Immature natural killer cell (primary cell): ENCODE results near the gene ACTR5. TPM values are rescaled to one million over a fixed set of nuclear protein-coding genes. Genes with fewer than 3 reads are reported as not detected.
A peak's percentile ranks its signal among the peaks of the same experiment; 100 is the strongest.

Source experiments
- DNase-seq, 3 donors: peaks; one replicate each; pipeline ENCODE4 v3.0.0; 2022; ENCODE audit warnings: mixed read lengths in 1 of 3
- H3K27ac Mint-ChIP-seq, 6 donors: one replicate each; pipeline ENCODE4 v1.8.0; 2020; ENCODE audit warnings: mixed read lengths in 6 of 6, mild to moderate bottlenecking in 5 of 6, inconsistent platforms in 4 of 6, moderate library complexity in 3 of 6
- H3K27me3 Mint-ChIP-seq, 3 donors: one replicate each; pipeline ENCODE4 v1.8.0; 2020 to 2021; ENCODE audit warnings: low read depth in 3 of 3, mild to moderate bottlenecking in 3 of 3, mixed read lengths in 3 of 3, moderate library complexity in 3 of 3, inconsistent platforms in 1 of 3
- H3K36me3 Mint-ChIP-seq, 3 donors: one replicate each; pipeline ENCODE4 v1.8.0; 2020; ENCODE audit warnings: mixed read lengths in 3 of 3, inconsistent platforms in 2 of 3, mild to moderate bottlenecking in 2 of 3
- H3K4me1 Mint-ChIP-seq, 2 donors: one replicate each; pipeline ENCODE4 v1.8.0; 2020; ENCODE audit warnings: inconsistent platforms in 2 of 2, mild to moderate bottlenecking in 2 of 2, mixed read lengths in 2 of 2, moderate library complexity in 1 of 2
- H3K4me3 Mint-ChIP-seq, 5 donors: one replicate each; pipeline ENCODE4 v1.8.0; 2020; ENCODE audit warnings: mild to moderate bottlenecking in 5 of 5, mixed read lengths in 5 of 5, inconsistent platforms in 3 of 5, moderate library complexity in 3 of 5
- H3K9me3 Mint-ChIP-seq, 6 donors: one replicate each; pipeline ENCODE4 v1.8.0; 2020; ENCODE audit warnings: mild to moderate bottlenecking in 6 of 6, mixed read lengths in 6 of 6, inconsistent platforms in 4 of 6, moderate library complexity in 3 of 6
- polyA plus RNA-seq, 3 donors: library from polyadenylated mRNA; unstranded; fragments of 300-500 nt; fragmentation: Illumina TruSeq; gene quantifications; one replicate each; pipeline ENCODE4 v1.2.3, GENCODE V29; 2021

Gene ACTR5
- polyA plus RNA-seq = 10 to 100 TPM in 1 of 3 donors, 1 to 10 TPM in 2; 8.0 to 11.1 (median 8.7) TPM

GRCh38 chr20:38748097-38748860 is at the start of gene ACTR5:
Gene ACTR5, plus strand, starts transcription at chr20:38748460. Its CDS starts 19 bp downstream, at chr20:38748479.
- H3K4me1 Mint-ChIP-seq = peaks cover 27 to 33% of the 10 kb centered on the region in 2 donors

GRCh38 chr20:38698541-38698940 is 49.7 kb upstream of the ACTR5 start:
- peaks cover 0 to 3% (median 0%) of the 10 kb centered on the region in 6 donors for H3K9me3 Mint-ChIP-seq
- no peak overlapping the region for H3K27ac Mint-ChIP-seq
- no peak overlapping the region for H3K4me3 Mint-ChIP-seq
- H3K36me3 Mint-ChIP-seq = no peaks in the 10 kb centered on the region
- no peak for DNase-seq
- peaks cover 4 to 13% (median 5%) of the 10 kb centered on the region in 3 donors for H3K27me3 Mint-ChIP-seq
- H3K4me1 Mint-ChIP-seq = no peaks in the 10 kb centered on the region

More at GRCh38 chr20:38748097-38748860, at the start of gene ACTR5:
- Mint-ChIP-seq H3K27ac (peak within 1 kb of the TSS; percentile 97 to 100 (median 100)), H3K36me3 (peaks cover 8 to 14% (median 11%) of the 10 kb centered on the region in 3 donors), H3K9me3 (no peaks in the 10 kb centered on the region), H3K27me3 (peaks cover 3 to 10% (median 10%) of the 10 kb centered on the region in 3 donors), H3K4me3 (peak within 1 kb of the TSS; percentile 95 to 99 (median 98))
- peak; percentile 98 to 99 (median 98) for DNase-seq

- DNase-seq = no peak
- Mint-ChIP-seq H3K9me3 (no peaks in the 10 kb centered on the region), H3K27ac (no peak overlapping the region), H3K4me1 (no peaks in the 10 kb centered on the region), H3K4me3 (no peak overlapping the region), H3K36me3 (no peaks in the 10 kb centered on the region), H3K27me3 (peaks cover 1 to 11% (median 6%) of the 10 kb centered on the region in 3 donors)
Observed at GRCh38 chr20:38700141-38700540, 48.1 kb upstream of the ACTR5 start.

- Mint-ChIP-seq H3K27me3 (peaks cover 1 to 9% (median 6%) of the 10 kb centered on the region in 3 donors), H3K4me1 (no peaks in the 10 kb centered on the region), H3K36me3 (no peaks in the 10 kb centered on the region), H3K9me3 (no peaks in the 10 kb centered on the region), H3K27ac (no peak overlapping the region), H3K4me3 (no peak overlapping the region)
- DNase-seq = no peak
Observed at GRCh38 chr20:38700926-38701325, 47.3 kb upstream of the ACTR5 start.

GRCh38 chr20:38703526-38703925 is 44.7 kb upstream of the ACTR5 start:
- Mint-ChIP-seq H3K9me3 (no peaks in the 10 kb centered on the region), H3K27ac (no peak overlapping the region), H3K4me3 (no peak overlapping the region), H3K36me3 (no peaks in the 10 kb centered on the region), H3K4me1 (no peaks in the 10 kb centered on the region), H3K27me3 (peaks cover 1 to 14% (median 6%) of the 10 kb centered on the region in 3 donors)
- DNase-seq = no peak

- peaks cover 1 to 14% (median 6%) of the 10 kb centered on the region in 3 donors for H3K27me3 Mint-ChIP-seq
Observed at GRCh38 chr20:38704136-38704535, 44.1 kb upstream of the ACTR5 start.

GRCh38 chr20:38706509-38706908 is 41.8 kb upstream of the ACTR5 start:
- H3K9me3 Mint-ChIP-seq = no peaks in the 10 kb centered on the region
- no peak for DNase-seq
- peaks cover 4 to 12% (median 5%) of the 10 kb centered on the region in 3 donors for H3K27me3 Mint-ChIP-seq
- H3K27ac Mint-ChIP-seq = no peak overlapping the region
- H3K36me3 Mint-ChIP-seq = no peaks in the 10 kb centered on the region
- no peak overlapping the region for H3K4me3 Mint-ChIP-seq
- H3K4me1 Mint-ChIP-seq = no peaks in the 10 kb centered on the region

More at GRCh38 chr20:38704136-38704535, 44.1 kb upstream of the ACTR5 start:
- no peaks in the 10 kb centered on the region for H3K9me3 Mint-ChIP-seq
- no peak for DNase-seq
- no peaks in the 10 kb centered on the region for H3K4me1 Mint-ChIP-seq
- no peak overlapping the region for H3K27ac Mint-ChIP-seq
- H3K36me3 Mint-ChIP-seq = no peaks in the 10 kb centered on the region
- no peak overlapping the region for H3K4me3 Mint-ChIP-seq

GRCh38 chr20:38714308-38714707 is 34.0 kb upstream of the ACTR5 start:
- Mint-ChIP-seq H3K4me3 (no peak overlapping the region), H3K36me3 (no peaks in the 10 kb centered on the region), H3K27me3 (peaks cover 5 to 16% (median 14%) of the 10 kb centered on the region in 3 donors), H3K27ac (no peak overlapping the region), H3K4me1 (no peaks in the 10 kb centered on the region), H3K9me3 (no peaks in the 10 kb centered on the region)
- no peak for DNase-seq

GRCh38 chr20:38715646-38716045 is 32.6 kb upstream of the ACTR5 start:
- peaks cover 2 to 16% (median 14%) of the 10 kb centered on the region in 3 donors for H3K27me3 Mint-ChIP-seq
- peaks cover 0 to 2% (median 0%) of the 10 kb centered on the region in 6 donors for H3K9me3 Mint-ChIP-seq
- H3K4me1 Mint-ChIP-seq = no peaks in the 10 kb centered on the region
- no peak overlapping the region for H3K4me3 Mint-ChIP-seq
- no peak overlapping the region for H3K27ac Mint-ChIP-seq
- H3K36me3 Mint-ChIP-seq = no peaks in the 10 kb centered on the region
- no peak for DNase-seq

GRCh38 chr20:38722683-38723016 is 25.6 kb upstream of the ACTR5 start:
- Mint-ChIP-seq H3K4me3 (peak overlapping the region in 1 of 5 donors; percentile 53), H3K36me3 (peaks cover 0 to 3% (median 0%) of the 10 kb centered on the region in 3 donors), H3K27ac (no peak overlapping the region), H3K9me3 (peaks cover 0 to 4% (median 0%) of the 10 kb centered on the region in 6 donors), H3K27me3 (peaks cover 35 to 56% (median 55%) of the 10 kb centered on the region in 3 donors), H3K4me1 (peaks cover 18 to 23% of the 10 kb centered on the region in 2 donors)
- DNase-seq = no peak

GRCh38 chr20:38723017-38723847 is 25.0 kb upstream of the ACTR5 start:
- H3K4me3 Mint-ChIP-seq = peak overlapping the region in 2 of 5 donors; percentile 3 to 35

GRCh38 chr20:38723848-38724625 is 24.2 kb upstream of the ACTR5 start, which contains the start of gene SLC32A1:
Gene SLC32A1, plus strand, starts transcription at chr20:38724486. Its CDS starts 239 bp downstream, at chr20:38724725.
- Mint-ChIP-seq H3K4me1 (peaks cover 28 to 35% of the 10 kb centered on the region in 2 donors), H3K27ac (peak within 1 kb of the TSS in 1 of 6 donors; percentile 27), H3K36me3 (peaks cover 0 to 3% (median 0%) of the 10 kb centered on the region in 3 donors), H3K27me3 (peaks cover 44 to 65% (median 63%) of the 10 kb centered on the region in 3 donors), H3K4me3 (peak within 1 kb of the TSS in 2 of 5 donors; percentile 3 to 47), H3K9me3 (peaks cover 0 to 4% (median 0%) of the 10 kb centered on the region in 6 donors)
- DNase-seq = no peak

More at GRCh38 chr20:38723017-38723847, 25.0 kb upstream of the ACTR5 start:
- Mint-ChIP-seq H3K9me3 (peaks cover 0 to 4% (median 0%) of the 10 kb centered on the region in 6 donors), H3K4me1 (peaks cover 23 to 28% of the 10 kb centered on the region in 2 donors), H3K27me3 (peaks cover 40 to 58% (median 57%) of the 10 kb centered on the region in 3 donors), H3K27ac (no peak overlapping the region), H3K36me3 (peaks cover 0 to 3% (median 0%) of the 10 kb centered on the region in 3 donors)
- no peak for DNase-seq

- H3K27ac Mint-ChIP-seq = no peak overlapping the region
Observed at GRCh38 chr20:38724626-38725147, 23.6 kb upstream of the ACTR5 start.

More at GRCh38 chr20:38724626-38725147, 23.6 kb upstream of the ACTR5 start:
- Mint-ChIP-seq H3K4me1 (peaks cover 35 to 42% of the 10 kb centered on the region in 2 donors), H3K27me3 (peaks cover 50 to 71% (median 70%) of the 10 kb centered on the region in 3 donors), H3K9me3 (peaks cover 0 to 5% (median 1%) of the 10 kb centered on the region in 6 donors), H3K36me3 (peaks cover 0 to 3% (median 0%) of the 10 kb centered on the region in 3 donors), H3K4me3 (no peak overlapping the region)
- DNase-seq = no peak
